ENCODE data around the gene FMNL1. TPM values are rescaled to one million over a fixed set of nuclear protein-coding genes. Genes with fewer than 3 reads are reported as not detected.
"Not testable (repeated sequence)": the region's sequence is repeated elsewhere in the genome, so short reads cannot be mapped to it uniquely, and the experiment has no call there.

FMNL1 gene
- polyA plus RNA-seq, 3 donors = 4.7 to 11.5 (median 6.5) TPM

DNA sequence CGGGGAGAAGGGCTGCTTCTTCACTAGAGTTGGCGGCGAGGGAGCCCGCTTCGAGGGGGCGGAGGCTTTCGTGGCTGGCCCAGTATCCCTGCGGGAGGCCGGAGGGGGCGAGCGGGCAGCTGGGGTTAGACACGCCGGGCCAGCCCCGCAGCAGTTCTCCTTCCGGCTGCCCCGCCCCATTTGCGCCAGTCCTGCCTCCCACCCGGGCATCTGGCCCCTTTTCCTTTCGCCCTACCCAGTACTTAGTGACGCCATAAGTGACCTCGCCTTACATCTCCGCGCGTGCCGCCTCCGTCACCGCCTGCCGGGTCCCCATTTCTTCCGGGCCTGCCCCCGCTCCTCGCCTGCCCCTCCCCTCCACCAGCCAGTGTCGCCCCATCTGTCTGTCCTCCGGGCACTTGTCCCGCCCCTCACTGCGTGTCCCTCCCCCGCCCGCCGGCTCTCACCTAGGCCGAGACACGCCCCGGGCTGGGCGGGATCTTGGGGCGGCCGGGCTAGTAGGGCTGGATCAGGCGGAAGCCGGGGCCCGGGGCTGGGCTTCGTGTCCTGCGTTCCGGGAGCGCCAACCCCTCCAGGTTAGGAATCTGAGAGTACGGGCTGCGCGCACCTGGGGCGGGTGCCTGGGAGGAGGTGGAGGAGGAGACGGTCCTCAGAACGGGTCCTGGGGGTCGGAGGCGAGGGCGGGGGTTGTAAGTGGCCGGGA, 25.9 kb downstream of the FMNL1 start:
- DNase-seq (ENCODE audit: extremely low read depth in 1 of 11, low read depth in 9 of 11, low spot score in 4 of 11) = peak in 5 of 11 donors; percentile 50 to 84 (median 78)

DNA sequence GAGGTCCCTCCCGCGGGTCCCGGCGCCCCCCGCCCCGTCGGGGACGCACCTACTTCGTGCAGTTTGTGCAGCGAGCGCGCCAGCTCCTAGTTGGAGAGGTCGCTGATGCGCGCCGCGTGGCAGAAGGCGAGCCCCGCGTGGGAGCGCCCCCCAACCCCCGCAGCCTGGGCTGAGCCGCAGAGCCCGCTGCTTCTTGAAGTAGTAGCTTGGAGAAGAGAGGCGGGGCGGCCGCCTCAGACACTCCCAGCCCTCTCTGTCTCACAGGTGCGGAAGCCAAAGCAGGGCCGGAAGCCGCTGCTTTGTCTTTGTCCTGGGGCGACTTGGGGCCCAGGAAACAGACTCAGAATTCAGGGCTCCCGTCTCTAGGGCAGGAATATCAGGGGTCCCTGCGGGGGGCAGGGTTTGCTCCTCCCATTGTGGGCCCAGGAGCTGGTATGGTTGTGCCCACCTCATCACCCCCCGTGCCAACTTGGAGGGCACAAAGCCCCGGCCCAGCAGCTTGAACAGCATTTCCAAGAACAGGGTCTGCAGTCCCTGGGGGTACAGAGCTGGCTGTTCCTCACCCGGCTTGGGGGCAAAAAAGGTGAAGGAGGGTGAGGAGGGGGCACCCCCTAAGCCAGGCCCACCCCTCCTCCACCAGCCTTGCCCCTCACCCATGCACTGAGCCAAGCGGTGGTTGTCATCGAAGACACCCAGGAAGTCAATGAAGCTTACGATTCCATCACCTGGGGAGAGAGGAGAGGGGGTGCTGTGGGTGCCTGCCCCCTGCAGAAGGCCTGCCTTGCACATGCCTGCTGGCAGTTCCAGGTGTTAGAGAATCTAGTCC, 26.7 kb downstream of the FMNL1 start:
- no peak for DNase-seq (ENCODE audit: extremely low read depth in 1 of 11, low read depth in 9 of 11, low spot score in 4 of 11)

DNA sequence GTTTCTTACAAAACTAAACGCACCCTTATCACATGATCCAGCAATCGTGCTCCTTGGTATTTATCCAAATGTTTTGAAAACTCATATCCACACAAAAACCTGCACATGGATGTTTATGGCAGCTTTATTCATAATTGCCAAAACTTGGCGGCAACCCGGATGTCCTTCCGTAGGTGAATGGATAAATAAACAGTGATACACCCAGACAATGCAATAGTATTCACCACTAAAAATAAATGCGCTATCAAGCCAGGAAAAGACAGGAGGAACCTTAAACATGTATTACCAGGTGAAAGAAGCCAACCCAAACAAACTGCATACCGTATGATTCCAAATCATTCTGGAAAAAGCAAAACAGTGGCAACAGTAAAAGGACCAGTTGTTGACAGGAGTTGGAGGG, 30.2 kb downstream of the FMNL1 start:
- no peak for DNase-seq (ENCODE audit: extremely low read depth in 1 of 11, low read depth in 9 of 11, low spot score in 4 of 11)

DNA sequence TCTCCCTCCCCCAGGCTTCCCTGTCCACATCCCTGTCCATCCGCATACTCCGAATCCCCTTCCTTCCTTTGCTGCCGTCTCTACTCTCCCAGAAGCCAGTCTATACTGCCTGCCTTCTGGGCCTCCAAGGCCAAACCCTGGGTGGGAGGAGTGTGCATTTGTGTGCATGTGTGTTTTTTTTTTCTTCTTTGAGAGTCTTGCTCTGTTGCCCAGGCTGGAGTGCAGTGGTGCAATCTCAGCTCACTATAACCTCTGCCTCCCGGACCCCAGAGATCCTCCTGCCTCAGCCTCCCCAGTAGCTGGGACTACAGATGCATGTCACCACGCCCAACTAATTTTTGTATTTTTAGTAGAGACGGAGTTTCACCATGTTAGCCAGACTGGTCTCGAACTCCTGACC, 31.6 kb downstream of the FMNL1 start:
- not testable (repeated sequence) for DNase-seq (ENCODE audit: extremely low read depth in 1 of 11, low read depth in 9 of 11, low spot score in 4 of 11)

DNA sequence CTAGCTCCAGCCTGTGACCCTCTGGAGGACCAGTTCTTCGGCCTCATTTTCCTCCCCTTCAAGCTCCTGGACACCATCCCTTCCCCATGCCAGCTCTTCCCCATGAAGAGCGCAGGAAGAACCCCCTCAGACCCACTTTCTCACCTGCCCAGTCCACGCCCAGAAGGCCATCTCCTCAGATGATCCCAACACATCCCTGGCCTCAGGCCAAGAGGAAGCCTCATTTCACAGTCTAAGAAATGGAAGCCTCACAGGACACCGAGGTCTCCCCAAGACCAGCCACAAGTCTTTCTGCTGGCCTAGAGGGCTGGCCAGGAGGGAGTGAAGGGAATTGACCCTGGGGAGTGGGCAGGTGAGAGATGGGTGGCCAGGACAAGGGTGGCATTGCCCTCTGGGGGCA, 32.2 kb downstream of the FMNL1 start:
- DNase-seq (ENCODE audit: extremely low read depth in 1 of 11, low read depth in 9 of 11, low spot score in 4 of 11) = no peak

DNA sequence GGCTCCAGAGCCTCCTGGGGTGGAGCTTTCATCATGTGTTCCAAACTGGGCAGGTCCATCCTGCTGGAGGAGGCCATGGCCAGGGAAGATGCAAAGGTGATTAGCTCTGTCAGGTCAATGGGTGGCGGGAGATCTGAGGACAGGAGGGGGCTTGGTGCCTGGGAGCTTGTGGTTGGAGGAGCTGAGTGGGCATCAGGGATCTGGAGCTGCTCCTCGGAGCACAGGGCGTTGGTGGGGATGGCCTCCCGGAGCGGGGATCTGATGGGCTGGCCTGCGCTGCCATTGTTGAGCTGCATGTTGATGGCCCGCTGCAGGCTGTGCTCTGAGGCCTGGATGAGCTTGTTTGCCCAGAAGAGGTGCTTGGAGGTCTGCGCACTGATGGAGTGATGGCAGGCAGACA, 33.7 kb downstream of the FMNL1 start:
- no peak for DNase-seq (ENCODE audit: extremely low read depth in 1 of 11, low read depth in 9 of 11, low spot score in 4 of 11)

DNA sequence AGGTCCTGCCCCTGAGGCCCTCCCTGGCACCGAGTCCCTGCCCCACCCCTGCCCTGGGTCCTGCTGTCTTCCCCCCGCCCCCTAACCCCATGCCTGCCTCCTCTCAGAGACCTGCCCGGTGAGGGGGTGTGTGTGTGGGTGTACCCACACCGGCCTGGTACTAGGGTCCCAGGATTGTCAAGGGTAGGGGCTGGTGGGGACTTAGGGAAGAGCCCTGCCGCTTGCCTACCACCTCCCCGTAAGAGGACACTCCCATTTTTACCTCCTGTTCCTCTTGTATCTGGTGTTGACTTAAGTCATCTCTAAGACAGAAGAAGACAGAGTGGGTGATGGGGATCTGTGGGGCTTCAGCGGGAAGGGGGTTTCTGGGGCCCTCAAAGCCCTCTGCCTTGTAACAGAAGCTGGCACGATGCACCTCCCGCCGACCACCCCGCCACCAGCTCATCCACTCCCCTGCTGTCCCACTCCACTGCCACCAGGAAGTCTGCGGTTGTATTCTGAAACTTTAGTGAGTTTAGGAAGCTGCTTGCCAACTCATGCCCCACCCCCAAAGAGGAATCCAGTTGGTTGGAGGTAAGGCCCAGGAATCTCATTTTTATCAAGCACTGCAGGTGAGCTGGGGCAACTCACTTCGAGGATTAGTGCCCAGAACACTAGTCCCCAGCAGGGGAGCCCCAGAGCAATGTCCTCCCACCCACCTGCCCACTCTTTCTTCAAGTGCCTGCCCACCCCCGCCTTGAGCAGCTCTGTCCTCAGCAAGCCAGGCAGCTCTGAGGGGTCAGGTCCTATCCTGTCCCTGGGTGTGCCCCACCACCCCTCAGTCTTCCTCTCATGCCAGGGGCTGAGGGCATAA, 34.7 kb downstream of the FMNL1 start:
- no peak for DNase-seq (ENCODE audit: extremely low read depth in 1 of 11, low read depth in 9 of 11, low spot score in 4 of 11)

DNA sequence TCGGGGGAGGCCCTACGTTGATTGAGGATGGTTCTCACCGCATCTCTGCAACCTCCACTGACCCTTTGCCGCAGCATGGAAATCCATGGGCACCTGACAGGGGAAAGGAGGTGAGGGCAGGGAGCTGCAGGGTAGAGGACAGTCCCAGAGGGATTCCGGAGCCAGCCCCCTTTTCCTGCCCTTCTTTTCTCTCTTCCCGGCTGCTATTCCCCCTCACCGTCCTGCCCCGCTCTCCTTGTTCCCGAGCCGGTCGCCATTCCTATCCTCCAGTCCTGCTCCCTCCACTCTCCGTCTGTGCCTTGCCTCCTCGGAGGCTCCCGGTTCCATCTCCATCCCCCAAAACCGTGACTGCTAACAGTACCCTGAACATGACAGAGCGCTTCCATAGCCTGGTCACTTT, 35.4 kb downstream of the FMNL1 start:
- DNase-seq (ENCODE audit: extremely low read depth in 1 of 11, low read depth in 9 of 11, low spot score in 4 of 11) = no peak

DNA sequence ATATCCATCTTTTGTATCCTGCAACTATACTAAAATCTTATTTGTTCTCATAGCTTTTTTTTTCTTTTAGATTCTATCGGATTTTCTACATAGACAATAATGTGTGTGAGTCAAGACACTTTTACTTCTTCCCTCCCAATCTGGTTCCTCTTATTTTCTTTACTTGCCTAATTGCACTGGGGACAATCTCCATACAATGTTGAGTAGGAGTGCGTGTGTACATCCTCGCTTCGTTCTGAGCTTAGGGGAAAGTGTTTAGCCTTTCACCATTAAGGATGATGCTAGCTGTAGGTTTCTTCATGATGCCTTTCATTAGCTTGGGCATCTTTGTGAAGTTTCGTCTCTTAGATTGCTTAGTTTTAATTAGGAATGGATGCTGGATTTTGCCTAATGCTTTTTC, 37.3 kb downstream of the FMNL1 start:
- DNase-seq (ENCODE audit: extremely low read depth in 1 of 11, low read depth in 9 of 11, low spot score in 4 of 11) = no peak

DNA sequence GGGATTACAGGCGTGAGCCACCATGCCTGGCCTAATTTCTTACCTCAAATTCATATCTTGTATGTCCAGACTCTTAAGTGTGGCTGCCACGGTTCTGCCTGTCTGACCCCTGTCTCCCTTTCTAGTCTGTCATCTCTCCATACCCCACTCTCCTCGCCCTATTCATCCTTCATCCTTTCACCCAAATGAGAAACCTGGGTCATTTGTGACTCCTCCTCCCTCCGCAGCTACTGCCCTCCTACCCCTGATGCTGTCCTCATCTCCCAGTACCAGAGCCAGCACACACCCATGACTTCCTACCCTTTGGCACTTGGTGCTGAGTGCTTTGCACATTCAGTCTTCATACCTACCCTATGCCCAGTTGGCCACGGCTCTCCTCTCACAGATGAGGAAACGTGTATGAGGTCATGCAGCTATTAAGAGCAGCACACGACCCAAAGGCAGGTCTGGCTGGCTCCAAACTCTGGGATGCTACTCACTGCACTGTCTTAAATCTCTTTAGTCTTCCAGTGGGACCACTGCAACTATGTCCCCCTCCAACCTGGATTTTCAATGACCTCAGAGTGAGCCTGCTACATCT, 38.6 kb downstream of the FMNL1 start:
- DNase-seq (ENCODE audit: extremely low read depth in 1 of 11, low read depth in 9 of 11, low spot score in 4 of 11) = no peak

DNA sequence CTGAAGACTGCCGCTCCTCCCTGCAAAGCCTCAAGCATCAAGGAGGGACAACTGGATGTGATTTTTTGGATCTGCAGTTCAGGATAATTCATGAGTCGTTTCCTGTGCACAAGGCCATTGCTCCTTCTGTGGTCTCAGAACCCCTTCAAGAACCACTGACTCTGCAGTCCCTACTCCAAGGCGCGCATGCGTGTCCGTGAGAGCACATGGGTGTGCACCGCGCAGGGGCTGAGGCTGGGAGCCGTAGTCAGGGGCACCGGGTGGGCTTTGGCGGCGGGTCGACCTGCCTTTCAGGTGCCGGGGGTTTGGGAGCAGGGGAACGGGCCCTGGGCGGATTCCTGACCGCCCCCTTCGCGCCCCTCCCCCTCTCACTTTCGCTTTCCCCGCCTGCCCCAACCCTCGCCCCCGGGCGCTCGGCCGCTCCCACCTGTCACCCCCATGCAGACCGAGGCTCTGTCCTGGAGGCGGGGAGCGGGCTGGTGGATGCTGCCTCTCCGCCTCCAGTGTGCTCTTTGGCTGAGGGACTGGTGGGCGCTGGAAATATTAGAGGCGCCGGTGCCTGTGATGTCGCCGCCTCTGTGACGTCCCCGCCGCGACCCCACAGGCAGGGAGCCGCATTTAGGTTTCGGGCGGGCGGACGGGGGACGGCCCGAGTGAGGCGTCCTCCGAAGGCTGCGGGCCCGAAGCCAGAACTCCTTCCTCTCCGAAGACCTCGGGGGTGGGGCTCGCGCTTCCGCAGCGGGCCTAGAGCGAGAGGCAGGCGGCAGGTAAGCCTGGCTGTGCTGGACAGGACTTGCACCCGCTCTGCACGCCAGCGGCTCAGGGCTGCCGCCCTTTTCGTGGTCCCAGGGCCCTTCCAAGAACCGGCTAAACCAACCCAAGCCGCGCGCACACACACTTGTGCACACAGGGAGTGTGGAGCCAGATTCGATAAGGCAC, 40.2 kb downstream of the FMNL1 start, which contains the start of gene SPATA32:
Gene SPATA32, minus strand, starts transcription at position 518 of the 939 bp plus-strand sequence. Its CDS starts 78 bp downstream, at position 440.
- DNase-seq (ENCODE audit: extremely low read depth in 1 of 11, low read depth in 9 of 11, low spot score in 4 of 11) = peak in 3 of 11 donors; percentile 21 to 43 (median 42)

DNA sequence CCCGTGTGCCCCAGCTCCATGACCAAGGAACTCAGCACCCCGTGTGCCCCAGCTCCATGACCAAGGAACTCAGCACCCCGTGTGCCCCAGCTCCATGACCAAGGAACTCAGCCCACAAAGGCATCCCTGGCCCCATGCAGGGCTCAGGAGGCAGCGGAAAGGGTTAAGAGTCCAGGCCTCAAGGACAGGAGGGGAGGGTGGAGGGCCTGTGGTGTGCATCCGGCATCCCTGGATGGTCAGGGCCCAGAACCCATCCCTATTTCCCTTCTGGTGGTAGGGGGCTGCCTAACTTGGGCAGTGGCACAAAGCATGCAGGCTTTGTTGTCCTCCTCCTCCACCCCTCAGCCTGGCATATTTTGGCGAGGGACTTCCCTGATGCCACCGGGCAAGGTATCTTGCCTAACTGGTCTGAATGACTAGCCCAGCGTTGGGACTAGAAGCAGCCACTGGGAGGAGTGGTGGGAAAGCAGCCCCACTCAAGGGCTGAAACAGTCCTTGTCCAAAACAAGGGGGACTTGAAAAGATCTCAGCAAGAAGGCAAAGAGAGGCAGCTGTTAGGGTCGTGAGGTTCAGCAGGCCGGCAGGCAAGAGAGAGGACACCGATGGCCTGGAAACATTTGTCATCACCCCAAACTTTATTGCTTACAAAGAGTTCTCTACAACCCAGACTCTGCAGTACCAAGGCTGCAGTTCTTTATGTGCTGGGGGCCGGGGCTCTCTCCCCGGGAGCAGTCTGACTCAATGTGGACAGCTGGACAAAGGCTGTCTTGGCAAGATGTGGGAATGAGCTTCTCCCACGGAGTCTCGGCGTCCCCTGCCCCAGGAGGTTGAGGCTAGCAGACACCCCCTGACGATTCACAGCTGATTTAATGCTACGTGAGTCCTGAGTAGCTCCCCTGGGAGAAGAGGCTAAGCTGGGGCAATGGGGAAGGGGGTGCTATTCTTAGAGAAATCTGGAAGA, 41.1 kb downstream of the FMNL1 start:
- peak in 1 of 11 donors; percentile 17 for DNase-seq (ENCODE audit: extremely low read depth in 1 of 11, low read depth in 9 of 11, low spot score in 4 of 11)

DNA sequence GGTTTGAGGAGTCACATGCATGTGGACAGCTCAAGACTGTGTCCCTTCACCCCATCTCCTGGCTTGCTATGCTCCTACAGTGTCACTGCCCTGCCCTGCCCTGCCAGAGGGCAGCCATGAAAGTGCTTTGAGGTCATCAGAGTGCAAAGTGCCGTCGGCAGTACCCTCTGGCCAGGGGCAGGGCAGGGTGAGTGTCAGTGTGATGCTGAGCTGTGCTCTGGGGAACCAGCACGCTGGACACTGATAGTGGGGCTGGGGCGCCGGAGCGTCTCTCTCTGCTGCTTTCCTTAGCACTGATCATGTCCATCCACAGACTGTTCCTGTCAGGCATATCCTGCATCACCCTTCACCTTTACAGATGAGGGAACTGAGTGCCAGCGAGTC, 41.8 kb downstream of the FMNL1 start:
- DNase-seq (ENCODE audit: extremely low read depth in 1 of 11, low read depth in 9 of 11, low spot score in 4 of 11) = no peak

DNA sequence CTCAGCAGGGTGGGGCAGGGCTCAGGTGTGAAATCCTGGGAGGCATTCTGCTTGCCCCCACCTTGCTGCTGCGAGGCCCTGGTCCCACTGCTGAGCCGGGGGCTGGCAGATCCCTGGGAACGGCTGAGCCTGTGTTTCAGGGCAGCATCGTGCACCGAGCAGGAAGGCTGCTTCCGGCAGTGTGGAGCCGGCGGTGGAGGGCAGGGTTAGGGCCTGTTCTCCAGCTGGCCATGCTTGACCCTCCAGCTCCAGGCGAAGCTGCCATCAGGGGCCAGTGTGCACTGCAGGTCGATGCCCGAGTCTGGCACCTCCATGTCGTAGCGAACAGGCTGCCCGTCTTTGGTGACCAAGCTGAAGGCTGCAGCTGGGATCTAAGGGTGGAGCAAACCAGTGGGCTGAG, 42.7 kb downstream of the FMNL1 start:
- no peak for DNase-seq (ENCODE audit: extremely low read depth in 1 of 11, low read depth in 9 of 11, low spot score in 4 of 11)

DNA sequence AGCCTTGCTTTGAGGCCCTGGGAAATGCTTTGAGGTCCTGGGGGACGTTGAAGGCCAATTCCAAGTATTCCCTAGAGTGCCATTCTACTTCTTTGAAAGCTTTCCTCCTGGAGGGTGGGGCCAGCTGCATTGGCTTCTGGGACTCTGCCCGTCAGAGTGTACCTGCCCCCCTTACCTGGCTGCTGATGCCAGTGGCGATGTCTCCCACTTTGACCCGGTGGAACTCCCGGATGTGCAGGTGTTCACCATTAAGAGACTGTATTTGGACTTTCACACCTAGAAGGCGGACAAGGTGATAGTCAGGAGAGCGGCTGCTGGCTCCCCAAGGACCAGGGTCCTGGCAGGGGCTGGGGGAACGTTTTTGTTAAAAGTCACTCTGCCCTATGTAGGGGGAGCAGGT, 43.3 kb downstream of the FMNL1 start:
- DNase-seq (ENCODE audit: extremely low read depth in 1 of 11, low read depth in 9 of 11, low spot score in 4 of 11) = no peak

DNA sequence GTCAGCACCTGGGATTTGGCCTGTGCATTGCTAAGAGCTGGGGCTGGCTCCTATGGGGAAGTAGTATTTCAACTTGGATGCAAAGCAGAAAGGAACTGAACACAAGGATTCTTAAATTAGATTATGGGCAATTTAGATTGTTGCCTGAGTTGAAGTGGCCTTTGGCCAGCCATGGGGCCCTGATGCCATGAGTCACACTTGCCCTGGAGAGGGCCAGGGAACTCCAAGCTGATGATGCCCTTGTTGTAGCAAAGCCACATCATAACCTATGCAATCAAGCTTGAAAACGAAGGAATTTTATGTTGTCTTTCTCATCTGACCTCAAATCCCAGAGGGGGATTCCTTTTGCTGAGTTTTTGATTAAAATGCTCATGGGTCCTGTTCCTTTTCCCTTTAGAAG, 44.1 kb downstream of the FMNL1 start:
- no peak for DNase-seq (ENCODE audit: extremely low read depth in 1 of 11, low read depth in 9 of 11, low spot score in 4 of 11)

DNA sequence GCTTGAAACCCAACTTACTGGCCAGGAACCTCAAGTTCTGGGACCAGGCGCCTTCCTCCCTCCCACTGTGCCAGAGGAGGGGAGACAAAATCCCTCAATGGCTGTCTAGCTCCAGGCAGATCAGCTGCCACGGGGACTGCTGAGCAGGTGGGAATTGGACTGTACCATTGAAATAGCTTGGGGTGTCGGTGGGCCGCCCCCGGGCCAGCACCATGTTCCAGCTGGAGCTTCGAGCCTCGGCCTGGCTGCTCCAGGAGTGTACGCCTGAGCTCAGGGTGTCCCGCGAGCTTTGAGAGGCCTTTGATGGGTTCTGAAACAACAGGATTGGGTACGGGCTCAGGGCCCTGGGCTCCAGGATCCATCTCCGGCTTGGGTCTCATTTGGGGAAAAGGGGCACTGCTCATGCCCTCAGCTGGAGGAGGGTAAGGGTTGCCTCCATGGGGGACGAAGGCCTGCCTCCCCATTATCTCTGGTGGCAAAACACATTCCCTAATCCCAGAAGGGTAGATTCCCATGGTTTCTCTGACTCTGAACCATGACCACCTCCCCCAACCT, 44.8 kb downstream of the FMNL1 start:
- DNase-seq (ENCODE audit: extremely low read depth in 1 of 11, low read depth in 9 of 11, low spot score in 4 of 11) = no peak
